Measurements from ENCODE around the gene FAF1.
"Not testable (repeated sequence)": the region's sequence is repeated elsewhere in the genome, so short reads cannot be mapped to it uniquely, and the experiment has no call there.

FAF1 gene

GRCh38 chr1:50548243-50548642 lies 411.8 kb downstream of the FAF1 start:
- no peak for DNase-seq (ENCODE audit: low spot score)

DNA sequence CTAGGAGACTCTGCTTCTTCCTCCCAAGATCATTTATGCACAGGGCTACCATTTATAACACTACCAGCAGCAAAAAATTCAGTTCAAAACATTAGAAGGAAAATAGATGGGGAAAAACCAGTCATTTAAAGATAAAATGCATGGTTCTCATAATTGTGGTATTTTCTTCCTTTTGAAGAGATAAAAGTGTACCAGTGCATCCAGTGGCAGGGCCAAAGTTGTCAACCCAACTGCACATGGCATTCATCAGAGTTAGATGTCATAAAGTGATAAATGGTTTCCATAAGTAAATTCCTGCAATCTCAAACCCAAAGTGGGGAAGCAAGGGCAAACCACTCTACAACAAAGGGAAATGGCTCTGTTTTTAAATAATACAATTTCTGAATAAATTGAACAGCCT lies 417.7 kb downstream of the FAF1 start:
- DNase-seq (ENCODE audit: low spot score) = no peak

DNA sequence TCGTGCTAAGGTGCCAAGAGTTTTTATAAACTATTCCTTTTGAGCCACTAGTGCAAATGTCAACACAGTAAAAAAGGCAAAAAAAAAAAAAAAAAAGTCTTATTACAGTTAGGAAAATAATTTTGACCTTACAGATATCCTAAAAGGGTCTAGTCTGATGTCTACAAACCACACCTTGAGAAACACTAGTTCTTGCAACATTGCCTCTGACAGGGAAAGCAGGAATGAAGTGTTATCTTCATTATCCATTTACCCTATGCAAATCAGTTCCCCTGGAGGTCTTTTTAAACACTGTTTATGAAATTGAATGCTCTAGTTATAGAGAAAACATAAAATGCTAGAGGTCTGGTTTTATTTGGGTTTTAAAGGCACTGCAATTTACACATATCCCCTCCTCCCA lies 421.6 kb downstream of the FAF1 start:
- DNase-seq (ENCODE audit: low spot score) = no peak

DNA sequence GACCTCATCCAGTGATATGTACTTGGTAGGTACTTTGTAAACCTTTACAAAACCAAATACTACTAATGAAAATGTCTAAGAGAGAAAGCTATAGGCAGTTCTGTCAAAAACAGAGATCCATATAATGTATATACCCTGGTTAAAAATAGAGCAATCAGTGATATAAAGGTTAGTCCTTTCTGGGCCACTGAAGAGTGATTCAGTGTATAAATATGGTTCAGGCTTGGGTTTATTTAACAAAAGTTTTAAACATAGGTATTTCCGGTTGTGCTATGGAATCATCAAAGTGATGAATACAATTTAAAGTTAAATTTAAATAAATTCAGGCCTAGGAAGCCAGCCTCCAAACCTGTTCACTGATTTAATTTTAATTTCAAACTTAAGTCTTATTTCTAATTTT lies 428.5 kb downstream of the FAF1 start:
- DNase-seq (ENCODE audit: low spot score) = no peak

DNA sequence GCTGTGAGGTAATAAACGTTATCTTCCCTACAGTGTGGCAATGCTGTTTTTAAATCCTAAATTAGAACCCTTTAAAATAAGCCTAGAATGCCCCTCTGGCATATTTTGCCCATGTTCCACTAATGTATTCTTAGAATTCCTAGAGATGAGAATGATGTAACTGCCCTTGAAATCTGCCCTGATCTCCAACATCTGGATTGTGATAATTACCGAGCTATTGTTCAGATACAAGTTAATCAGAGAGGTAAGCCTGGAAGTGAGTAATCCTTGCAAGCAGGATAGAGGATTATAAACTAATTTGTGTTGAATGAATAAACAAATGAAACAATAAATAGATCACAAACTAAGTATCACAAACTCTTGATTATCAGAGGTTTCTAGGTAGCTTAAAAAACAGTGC lies 429.0 kb downstream of the FAF1 start:
- DNase-seq (ENCODE audit: low spot score) = no peak

- DNase-seq (ENCODE audit: low spot score) = no peak
Measured at GRCh38 chr1:50529510-50529909, 430.6 kb downstream of the FAF1 start.

DNA sequence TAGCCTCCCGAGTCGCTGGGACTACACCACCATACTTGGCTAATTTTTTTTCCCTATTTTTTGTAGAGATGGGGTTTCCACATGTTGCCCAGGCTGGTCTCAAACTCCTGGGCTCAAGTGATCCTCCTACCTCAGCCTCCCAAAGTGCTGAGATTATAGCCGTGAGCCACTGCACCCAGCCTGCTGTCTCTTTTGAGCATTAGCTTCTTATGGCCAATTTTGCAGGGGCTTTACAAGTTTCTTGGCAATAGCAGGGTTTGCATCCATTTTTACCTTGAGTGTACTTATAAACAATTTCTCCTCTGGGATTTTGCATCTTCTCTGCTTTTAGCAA lies 432.1 kb downstream of the FAF1 start:
- DNase-seq (ENCODE audit: low spot score) = not testable (repeated sequence)

DNA sequence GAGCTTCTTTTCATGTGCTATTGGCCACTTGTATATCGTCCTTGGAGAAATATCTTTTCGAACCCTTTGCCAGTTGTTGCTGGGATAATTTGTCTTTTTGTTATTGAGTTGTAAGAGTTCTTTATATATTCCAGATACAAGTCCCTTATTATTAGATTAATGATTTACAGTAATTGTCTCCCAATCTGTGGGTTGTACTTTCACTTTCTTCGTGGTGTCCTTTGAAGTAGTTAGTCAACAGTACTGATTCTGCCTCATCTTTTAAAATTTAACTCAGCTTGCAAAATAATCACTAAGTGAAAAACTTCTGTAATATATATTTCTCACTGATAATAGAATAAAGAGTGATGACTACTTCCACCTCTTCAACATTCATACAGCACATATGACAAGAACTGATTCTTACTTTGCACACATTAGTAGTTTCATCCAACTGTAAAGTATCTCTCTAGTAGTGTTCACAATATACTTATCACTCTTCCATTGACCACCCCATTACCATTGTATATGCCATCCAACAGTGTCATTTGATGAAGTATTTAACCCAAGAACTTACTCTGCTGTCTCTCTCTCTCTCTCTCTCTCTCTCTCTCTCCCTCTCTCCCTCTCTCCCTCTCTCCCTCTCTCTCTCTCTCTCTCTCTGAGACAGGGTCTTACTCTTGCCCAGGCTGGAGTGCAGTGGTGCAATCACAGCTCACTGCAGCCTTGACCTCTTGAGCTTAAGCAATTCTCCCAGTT lies 432.6 kb downstream of the FAF1 start:
- no peak for DNase-seq (ENCODE audit: low spot score)

- DNase-seq (ENCODE audit: low spot score) = no peak
Measured at GRCh38 chr1:50526431-50526830, 433.6 kb downstream of the FAF1 start.

- no peak for DNase-seq (ENCODE audit: low spot score)
Measured at GRCh38 chr1:50523548-50523947, 436.5 kb downstream of the FAF1 start.

GRCh38 chr1:50522691-50523342 lies 437.2 kb downstream of the FAF1 start:
- no peak for DNase-seq (ENCODE audit: low spot score)

DNA sequence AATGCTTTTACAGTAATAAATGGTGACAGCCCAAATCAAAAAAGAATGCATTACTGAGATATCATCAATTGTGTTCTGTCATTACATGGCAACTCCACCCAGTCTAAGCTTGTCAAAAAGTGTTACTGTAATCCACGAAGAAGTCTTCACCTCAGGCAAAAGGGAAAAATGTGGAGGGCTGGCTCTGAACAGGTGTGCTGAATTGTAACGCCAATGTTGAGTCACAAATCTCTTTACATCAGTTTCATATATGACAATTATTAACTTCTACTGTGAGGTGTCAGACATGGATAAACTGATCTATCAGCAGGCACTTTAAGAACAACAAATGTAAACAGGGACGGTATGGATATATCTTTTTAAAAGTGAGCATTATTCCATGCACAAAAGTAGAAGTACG lies 438.4 kb downstream of the FAF1 start:
- no peak for DNase-seq (ENCODE audit: low spot score)

DNA sequence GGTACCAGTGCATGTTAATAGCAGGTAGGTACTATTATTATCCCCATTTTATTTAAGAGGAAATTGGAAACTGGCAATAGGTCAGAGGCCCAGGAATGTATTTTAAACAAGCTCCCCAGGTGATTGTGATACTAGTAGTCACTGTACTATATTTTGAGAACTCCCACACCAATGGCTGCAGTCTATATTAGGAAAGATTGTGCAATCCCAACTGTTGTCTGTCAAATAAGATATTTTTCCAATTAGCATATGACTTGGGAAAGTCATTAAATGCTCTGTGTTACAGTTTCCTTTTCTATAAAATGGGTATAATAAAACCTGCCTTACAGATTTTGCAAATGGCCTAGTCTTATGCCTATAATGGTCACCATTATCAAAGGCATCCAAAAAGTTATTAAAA lies 442.6 kb downstream of the FAF1 start:
- DNase-seq (ENCODE audit: low spot score) = no peak

GRCh38 chr1:50516056-50516455 lies 444.0 kb downstream of the FAF1 start:
- no peak for DNase-seq (ENCODE audit: low spot score)

DNA sequence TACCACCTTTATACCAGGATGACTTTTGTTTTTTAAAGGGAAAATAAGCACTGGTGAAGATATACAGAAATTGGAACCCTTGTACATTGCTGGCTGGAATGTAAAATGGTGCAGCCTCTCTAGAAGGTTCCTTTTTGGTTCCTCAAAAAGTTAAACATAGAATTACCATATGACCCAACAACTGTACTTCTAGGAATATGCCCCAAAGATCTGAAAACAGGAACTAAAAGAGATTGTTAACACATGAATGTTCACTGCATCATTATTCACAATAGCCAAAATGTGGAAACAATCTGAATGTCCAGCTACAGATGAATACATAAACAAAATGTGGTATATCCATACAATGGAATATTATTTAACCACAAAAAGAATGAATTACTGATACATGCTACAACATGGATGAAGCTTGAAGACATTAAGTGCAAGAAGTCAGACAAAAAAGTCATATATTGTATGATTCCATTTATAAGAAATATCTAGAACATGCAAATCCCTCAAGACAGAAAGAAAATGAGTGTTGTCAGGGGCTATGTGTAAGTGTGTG lies 452.0 kb downstream of the FAF1 start:
- DNase-seq (ENCODE audit: low spot score) = no peak

DNA sequence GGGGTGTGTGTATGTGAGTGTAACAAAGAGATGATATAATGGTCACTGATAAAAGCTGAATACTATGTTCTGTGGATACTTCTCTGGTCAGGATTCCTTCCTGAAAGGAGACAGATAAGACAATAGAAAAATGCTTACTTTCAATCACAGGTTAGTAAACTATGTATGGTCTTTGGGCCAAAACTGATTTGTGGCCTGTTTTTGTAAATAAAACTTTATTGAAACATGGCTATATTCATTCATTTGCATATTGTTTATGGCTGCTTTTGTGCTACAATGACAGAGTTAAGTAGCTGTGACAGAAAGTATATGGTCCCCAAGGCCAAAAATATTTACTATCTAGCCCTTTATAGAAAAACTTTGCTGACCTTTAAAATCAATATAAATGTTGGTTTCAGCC lies 454.6 kb downstream of the FAF1 start:
- DNase-seq (ENCODE audit: low spot score) = no peak

GRCh38 chr1:50503515-50503914 lies 456.6 kb downstream of the FAF1 start:
- no peak for DNase-seq (ENCODE audit: low spot score)

DNA sequence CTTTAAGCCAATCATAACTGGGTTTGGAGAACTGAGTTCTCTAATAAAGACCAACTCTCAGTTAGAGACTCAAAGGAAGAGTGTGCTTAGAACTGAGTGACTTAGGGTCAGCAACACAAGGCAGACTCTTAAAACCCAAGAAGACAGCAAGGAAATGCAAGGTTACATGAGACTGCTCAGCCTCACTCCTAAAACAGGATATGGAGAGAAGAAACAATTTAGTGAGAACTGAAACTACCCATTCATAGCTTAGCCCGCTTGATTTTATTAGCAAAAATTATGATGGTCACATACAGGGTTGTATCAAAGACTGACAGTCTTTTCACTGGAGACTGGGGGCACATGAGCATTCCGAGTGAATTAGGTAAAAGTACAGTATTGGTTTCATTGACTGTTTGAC lies 457.9 kb downstream of the FAF1 start:
- DNase-seq (ENCODE audit: low spot score) = no peak

DNA sequence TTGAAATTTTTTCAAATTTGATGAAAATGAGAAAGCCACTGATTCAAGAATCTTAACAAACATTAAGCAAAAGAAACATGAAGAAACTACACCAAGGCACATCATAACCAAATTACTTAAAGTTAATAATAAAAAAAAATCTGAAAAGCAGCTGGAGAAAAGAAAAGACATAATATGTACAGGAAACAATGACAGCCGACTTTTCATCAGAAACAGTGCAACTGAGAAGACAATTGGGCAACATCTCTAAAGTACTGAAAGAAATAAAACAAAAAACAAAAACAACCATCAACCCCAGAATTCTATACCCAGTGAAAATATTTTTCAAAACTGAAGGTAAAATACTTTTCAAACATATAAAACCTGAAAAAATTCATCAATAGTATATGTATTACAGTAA lies 463.1 kb downstream of the FAF1 start:
- no peak for DNase-seq (ENCODE audit: low spot score)

DNA sequence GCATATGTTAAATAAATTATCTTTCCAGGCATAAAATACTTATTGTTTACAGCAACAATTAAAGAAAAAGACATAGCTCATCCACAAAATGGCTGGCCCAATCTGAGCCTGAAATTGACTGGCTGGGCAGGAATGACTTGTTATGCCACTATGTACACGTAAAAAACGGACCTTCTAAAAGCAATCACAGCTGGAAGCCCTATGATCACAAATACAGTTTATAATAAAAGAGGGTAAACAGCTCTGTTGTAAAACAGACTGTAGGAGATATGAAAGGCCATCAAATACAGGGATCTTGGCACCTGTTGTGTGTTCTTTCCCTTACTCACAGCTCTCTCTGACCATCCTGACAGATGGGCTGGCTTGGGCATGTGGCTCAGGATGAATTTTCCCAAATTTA lies 466.4 kb downstream of the FAF1 start:
- DNase-seq (ENCODE audit: low spot score) = no peak

GRCh38 chr1:50492142-50492541 lies 467.9 kb downstream of the FAF1 start:
- DNase-seq (ENCODE audit: low spot score) = no peak

DNA sequence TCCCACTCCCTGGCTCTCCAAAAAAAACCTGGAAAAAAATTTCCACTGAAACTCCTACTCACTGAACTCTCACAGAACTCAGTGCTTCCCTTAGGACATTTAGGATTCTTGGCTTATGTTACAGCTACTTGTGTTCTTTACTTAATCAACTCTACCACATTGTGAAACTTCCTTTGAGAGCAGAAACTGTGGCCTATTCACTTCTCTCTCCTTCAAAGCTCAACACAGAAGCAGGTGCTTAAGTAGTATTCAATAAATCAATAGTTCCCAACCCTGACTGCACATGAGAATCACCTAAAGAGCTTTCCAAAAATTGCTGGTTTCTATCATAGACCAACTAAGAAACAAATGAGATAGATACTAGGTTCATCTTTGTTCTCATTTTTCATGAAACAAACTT lies 468.9 kb downstream of the FAF1 start:
- no peak for DNase-seq (ENCODE audit: low spot score)

DNA sequence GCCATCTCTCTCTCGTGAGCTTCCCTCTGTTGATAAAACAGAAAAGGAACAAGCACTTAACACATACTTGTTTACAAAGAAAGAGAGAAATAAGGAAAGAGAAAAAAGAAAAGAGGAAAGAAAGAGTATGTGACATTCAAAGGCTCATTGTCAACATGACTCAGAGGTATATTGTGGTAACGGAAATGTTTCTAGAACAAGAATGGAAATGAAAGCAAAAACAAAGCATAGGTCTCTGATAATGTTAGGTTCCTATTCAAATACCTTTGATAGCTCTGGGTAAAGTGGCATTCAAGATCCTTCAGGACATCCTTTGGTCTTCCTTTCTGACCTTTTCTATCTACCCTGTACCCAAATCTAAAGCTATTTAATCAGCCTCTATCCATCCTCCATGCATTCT lies 469.4 kb downstream of the FAF1 start:
- DNase-seq (ENCODE audit: low spot score) = no peak

DNA sequence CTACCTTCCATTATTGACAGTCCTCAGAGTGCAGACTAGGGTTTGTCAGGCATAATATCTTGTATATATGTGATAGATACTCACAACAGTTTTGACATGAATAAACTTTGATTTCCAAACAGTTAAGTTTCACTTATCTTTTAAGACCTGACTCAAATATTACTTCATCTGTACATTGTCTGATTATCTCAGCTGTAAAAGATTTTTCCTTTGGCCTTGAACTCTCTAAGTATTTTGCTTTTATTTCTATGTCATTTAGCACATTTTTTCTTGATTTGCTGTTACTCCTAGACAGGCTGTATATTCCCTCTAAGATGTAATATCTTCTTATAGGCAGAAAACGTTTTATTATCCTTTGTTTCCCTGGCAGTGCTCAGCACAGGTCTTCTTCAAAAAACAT lies 471.2 kb downstream of the FAF1 start:
- DNase-seq (ENCODE audit: low spot score) = no peak

Data from CD4-positive, alpha-beta T cell treated with Interleukin-15 for 4 hours (primary cell).